DMS 273 treated with DMSO at 0.1 percent for 48 hours (cell line): ENCODE measurements around the gene CLK1.
"Not testable (repeated sequence)": the region's sequence is repeated elsewhere in the genome, so short reads cannot be mapped to it uniquely, and the experiment has no call there.

ENCODE experiments used
- DNase-seq: peaks from one replicate; lab custom pipeline; 2025; lab: John Stamatoyannopoulos, UW

Gene CLK1

GRCh38 chr2:200851398-200852248 lies 12.8 kb downstream of the CLK1 start:
- no peak for DNase-seq

DNA sequence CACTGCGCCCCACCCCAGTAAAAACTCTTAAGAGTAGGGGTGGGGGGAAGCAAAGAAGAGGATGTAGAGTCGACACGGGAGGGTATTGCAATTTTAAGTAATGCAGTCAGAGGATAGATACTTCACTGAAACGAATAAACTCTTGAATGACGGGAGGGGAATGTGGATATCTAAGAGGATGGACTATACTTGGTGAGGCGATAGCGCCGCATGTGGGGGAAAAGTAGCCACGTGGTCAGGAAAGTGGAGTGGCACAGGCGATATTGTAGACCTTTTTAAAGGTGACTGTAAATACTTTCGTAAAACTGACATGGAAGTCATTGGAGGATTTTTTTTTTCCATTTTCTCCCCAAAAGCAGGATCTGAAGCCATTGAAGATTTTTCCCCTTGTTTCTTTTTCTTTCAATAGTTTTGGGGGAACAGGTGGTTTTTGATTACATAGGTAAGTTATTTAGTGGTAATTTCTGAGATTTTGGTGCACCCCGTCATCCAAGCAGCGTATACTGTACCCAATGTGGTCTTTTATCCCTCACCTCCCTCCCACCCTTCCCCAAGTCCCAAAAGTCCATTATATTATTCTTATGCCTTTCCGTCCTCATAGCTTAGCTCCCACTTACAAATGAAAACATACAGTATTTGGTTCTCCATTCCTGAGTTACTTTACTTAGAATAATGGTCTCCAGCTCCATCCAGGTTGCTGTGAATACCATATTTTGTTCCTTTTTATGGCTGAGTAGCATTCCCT lies 13.8 kb downstream of the CLK1 start:
- DNase-seq = no peak

- no peak for DNase-seq
Observed at GRCh38 chr2:200847939-200848338, 16.5 kb downstream of the CLK1 start.

DNA sequence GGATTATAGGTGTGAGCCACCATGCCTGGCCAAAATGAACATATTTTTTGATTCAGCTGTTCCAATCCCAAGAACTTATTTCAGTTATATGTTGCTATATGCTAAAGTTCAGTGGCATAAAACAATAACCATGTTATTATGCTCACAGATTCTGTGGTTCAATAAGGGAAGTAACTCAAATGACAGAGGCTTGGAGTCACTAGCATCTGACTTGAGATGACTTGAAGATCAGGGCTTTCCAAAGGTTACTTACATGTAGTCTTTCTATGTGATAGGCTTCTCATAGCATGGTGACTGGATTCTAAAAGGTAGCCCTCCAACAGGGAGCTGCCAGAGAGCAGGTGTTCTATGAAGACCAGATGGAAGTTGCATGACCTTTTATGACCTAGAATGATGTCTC lies 17.2 kb downstream of the CLK1 start:
- no peak for DNase-seq

GRCh38 chr2:200845669-200846325 lies 18.7 kb downstream of the CLK1 start:
- DNase-seq = no peak

- no peak for DNase-seq
Observed at GRCh38 chr2:200845194-200845593, 19.3 kb downstream of the CLK1 start.

GRCh38 chr2:200843993-200844948 lies 20.2 kb downstream of the CLK1 start:
- DNase-seq = no peak

GRCh38 chr2:200839513-200839912 lies 24.9 kb downstream of the CLK1 start:
- no peak for DNase-seq

- no peak for DNase-seq
Observed at GRCh38 chr2:200834701-200835100, 29.8 kb downstream of the CLK1 start.

GRCh38 chr2:200829258-200829655 lies 35.2 kb downstream of the CLK1 start:
- no peak for DNase-seq

DNA sequence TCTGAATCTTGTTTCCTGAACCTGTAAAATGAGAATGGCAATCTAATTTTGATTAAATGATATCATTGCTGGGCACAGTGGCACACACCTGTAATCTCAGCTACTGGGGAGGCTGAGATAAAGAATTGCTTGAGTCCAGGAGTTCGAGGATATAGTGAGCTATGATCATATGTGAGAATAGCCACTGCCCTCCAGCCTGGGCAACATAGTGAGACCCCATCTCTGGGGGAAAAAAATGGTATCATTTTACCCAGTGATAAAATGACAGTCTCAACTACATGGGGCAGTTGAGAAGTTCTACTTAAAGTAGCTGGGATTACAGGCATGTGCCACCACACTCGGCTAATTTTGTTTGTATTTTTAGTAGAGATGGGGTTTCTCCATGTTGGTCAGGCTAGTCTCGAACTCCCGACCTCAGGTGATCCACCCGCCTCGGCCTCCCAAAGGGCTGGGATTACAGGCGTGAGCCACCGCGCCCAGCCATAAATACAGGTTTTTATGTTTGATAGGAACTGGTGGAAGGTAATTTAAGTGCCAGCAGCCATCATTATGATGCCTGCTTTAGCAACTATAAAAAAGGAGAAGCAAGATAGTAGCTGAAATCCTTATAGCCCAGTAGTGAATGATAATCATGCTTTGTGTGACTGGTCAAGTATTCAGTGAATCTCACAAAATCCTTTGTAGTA lies 35.7 kb downstream of the CLK1 start:
- DNase-seq = no peak

- no peak for DNase-seq
Observed at GRCh38 chr2:200828104-200828503, 36.4 kb downstream of the CLK1 start.

DNA sequence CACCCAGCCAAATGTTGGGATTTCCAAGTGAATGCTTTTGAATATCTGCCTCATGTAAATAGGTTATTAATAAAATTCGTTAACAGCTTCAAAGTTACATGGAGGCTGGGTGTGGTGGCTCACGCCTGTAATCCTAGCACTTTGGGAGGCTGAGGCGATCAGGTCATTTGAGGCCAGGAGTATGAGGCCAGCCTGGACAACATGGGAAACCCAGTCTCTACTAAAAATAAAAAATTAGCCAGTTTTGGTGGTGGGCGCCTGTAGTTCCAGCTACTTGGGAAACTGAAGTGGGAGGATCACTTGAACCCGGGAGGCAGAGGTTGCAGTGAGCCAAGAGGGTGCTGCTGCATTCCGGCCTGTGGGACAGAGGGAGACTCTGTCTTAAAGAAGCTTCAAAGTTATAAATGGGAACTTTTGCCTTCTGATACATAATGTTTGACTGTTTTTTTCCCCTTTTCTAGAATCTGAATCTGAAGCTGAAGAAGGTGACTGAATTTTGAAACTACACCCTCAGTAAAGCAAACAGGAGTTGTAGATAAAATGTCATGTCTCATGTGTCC lies 42.7 kb downstream of the CLK1 start:
- no peak for DNase-seq

DNA sequence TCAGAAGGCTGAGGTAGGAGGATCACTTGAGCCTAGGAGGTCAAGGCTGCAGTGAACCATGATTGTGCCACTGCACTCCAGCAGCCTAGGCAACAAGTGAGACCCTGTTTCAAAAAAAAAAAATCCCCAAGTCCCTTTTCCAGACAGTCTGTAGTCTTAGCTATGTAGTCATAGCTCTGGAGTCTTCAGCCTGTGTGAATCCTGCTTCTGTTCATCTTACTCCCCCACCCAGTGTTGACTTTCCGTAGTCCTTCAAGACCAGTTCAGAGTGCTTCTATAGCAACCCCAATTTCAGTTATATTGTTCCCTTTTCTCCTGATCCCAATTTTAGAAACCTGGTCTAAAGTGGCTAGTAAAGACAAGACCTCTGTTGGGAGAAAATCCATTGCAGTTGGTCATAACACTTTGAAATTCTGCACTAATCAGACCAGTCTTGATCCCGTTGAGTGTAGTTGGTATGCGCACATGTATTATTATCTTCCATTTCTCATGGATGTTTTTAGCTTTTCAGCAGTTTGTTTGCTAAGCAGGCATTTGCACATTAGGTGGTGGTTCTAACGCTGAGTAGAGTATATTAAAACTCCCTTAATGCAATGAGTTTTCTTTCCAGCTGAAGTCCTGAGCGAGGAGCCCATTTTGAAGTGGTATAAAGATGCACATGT lies 43.8 kb downstream of the CLK1 start:
- no peak for DNase-seq

GRCh38 chr2:200818732-200819131 lies 45.7 kb downstream of the CLK1 start:
- DNase-seq = not testable (repeated sequence)

- no peak for DNase-seq
Observed at GRCh38 chr2:200814917-200815316, 49.5 kb downstream of the CLK1 start.

DNA sequence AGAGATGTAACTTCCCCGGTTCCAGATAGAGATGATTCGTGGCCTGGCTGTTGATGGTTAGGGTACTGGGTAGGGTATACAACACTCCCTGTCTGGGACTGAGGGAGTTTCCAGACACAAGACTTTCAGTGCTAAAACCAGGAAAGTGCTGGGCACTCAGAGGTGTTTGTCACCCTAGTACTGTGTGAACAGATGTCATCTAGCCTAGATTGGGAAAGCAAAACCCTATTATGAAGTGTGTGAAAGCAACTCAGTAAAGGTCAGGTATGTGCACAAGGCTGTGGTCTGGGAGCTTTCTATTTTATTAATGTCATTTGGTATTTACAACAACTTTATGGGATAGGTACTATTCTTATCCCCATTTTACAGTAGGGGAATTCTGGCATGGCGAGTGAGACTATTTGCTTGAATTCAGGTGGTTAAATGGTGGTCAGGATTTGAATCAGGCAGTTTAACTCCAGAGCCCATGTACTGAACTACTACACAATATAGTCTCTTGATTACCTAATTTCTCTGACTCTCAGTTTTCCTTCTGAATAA lies 50.1 kb downstream of the CLK1 start:
- no peak for DNase-seq

DNA sequence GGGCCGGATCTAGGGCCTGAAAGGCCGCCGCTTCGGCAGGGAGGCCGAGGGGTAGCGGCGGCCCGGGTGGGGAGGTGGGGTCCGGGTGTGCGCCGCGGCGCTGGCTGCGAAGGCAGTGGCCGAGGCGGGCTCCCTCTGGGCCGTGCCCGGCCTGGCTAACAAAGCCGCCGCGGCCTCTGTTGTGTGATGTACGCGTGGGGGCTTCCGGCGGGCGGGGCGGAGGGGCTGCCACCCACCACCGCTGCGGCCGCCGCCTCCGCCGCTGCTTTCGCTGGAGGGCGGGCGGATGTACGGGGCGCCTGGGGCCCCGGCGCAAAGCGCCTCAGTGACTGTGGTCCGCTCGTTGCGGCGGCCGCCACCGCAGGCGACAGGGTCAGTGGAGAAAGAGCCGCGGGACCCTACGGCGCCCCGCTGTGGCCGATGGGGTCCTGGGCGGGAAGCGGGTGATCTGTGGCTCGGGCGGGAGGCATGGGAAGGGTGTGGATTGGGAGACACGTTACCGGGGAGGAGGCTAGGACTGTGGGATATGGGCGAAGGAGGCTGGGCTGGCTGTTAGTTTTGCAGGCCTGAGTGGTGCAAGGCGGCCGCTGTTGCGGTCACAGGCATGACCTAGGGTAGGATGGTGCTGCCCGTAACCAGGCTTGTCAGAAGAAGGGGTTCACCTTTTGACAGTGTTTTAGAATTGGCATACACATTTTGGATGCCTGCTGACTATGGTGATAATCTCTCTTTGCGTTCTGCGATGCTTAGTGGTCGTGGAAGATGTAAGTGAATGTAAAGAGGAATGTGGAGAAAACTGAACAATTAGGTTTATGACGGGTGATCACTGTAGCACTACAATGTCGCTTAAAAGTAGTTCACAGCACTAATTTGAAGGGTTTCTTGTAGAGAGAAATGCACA lies 52.1 kb downstream of the CLK1 start:
- DNase-seq = no peak
